Measurements from ENCODE around the gene QRFPR.
A peak's percentile ranks its signal among the peaks of the same experiment; 100 is the strongest.
"Not testable (repeated sequence)": the region's sequence is repeated elsewhere in the genome, so short reads cannot be mapped to it uniquely, and the experiment has no call there.

QRFPR gene

GRCh38 chr4:121339307-121339706 is 41.5 kb downstream of the QRFPR start:
- DNase-seq: no peak

DNA sequence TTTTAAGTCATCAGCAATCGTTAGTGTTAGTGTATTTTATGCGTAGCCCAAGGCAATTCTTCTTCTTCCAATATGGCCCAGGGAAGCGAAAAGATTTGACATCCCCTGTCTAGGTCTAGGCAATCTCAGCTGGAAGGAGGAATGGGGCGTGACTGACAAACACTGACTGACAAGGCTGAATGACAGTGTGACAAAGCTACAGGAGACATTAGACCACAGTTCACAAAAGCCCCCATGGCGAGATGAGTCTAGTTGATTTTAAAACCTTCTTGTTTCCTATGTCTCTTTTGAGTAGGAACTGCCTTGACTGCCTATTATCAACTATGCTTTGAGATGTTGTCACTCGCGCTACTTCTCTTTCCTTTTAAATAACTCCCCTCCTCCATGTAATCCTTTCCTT is 42.3 kb downstream of the QRFPR start:
- DNase-seq: no peak

- DNase-seq: no peak
Measured at GRCh38 chr4:121336706-121337105, 44.1 kb downstream of the QRFPR start.

DNA sequence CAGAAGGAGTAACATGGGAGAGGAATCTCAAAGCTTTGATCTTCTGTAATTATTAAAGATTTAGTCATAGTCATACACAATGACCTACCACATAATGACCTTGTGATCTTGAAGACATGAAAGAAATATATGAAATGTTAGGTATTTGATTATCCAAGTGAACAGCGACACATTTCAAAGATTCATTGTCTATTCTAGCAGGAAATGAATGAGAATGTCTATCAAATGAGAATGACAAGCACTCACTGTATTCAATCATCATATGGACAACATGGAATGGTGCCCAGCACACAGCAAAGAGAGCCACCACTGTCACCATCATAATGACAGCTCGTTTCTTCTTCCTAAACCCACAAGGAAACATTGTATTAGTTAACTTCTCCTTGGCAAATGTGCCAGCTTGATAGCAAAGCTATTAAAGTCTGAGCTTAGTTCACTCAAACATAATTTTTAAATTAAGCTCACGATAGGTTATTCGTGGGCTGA is 50.6 kb downstream of the QRFPR start:
- DNase-seq: no peak

GRCh38 chr4:121326597-121326996 is 54.2 kb downstream of the QRFPR start:
- no peak for DNase-seq

GRCh38 chr4:121324331-121324730 is 56.5 kb downstream of the QRFPR start:
- DNase-seq: no peak

DNA sequence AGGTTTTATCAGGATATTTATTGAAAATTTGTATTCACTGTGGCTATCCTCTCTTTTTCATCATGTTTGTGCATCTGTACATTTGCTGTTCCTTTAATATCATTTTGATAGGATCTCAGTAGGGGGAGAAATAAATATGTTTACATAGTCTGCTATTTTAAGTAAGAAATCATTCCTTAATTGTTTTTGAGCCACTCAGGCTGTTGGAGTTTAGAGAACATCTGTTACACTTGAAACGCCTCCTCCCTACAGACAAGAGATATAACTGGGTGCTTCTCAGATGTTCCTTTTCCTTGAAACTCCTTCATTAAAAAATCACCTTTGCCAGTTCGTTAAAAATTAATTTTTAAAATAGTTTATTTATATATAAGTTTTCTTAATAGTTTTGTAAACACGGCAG is 59.4 kb downstream of the QRFPR start:
- no peak for DNase-seq

- DNase-seq: no peak
Measured at GRCh38 chr4:121316091-121316490, 64.7 kb downstream of the QRFPR start.

- DNase-seq: not testable (repeated sequence)
Measured at GRCh38 chr4:121313430-121313829, 67.4 kb downstream of the QRFPR start.

DNA sequence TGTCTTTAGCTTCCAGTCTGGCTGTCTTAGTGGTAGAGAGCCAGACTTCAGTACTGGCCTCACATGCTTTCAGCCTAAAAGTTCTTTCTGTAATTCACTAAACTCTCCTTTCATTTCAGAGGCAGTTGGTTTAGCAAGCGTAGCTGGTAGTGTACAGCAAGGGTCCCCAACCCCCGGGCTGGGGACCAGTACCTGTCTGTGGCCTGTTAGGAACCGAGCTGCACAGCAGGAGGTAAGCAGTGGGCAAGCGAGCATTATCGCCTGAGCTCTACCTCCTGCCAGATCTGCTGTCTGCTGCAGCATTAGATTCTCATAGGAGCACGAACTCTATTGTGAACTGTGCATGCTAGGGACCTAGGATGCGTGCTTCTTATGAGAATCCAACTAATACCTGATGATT is 72.0 kb downstream of the QRFPR start:
- DNase-seq: no peak

DNA sequence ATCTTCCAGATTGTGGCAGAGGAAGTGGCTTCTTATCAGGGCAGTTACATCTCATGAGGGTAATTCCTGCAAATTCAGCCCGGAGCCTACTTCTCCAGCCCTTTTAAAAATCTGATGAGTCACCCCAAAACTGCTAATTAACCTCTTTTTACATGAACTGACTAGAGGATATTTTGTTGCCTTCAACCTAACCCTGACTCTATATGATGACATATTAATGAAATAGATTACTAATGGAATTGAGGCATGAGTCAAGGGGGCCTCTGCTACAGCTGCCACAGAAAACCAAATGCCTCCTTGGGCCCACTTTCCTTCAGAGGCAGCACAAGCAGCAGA is 72.5 kb downstream of the QRFPR start:
- DNase-seq: no peak

DNA sequence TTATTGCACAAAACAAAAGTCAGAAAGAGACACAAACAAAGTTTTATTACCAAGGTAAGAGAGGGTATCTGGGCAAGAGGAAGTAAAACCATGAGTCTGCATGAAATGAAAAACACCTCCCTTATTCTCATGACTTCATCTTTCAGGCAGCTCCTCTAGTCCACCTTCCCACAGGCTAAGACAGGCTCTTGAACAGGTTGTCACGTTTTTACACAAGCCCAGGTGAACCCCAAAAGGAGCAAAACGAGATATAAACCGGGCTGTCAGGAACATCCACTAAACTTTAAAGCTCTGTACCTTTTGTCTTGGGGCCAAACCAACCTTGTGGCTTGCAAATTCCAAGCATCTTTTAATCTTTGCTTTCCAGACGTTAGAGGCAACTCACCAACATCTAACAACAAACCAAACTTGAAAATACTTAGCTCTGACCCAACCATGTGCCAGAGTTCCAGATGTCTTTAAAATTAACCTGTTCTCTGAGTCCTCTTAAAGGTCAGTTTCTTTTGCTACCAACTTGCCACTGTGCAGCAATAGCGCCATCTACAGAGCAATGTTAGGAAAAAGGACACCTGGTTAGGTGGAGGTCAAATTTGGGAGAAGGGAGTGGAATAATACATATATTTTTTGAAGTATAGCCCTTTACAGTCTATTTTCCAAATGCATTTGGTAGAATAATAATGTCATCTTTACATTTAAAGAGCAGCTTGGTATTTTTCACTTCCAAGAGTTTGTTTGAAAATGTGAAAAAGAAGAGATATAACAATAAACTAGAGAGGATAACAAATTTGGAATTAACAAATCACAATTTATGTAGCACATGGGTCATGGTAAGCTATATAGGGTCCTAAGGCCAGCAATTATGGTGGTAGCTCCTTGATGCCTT is 73.1 kb downstream of the QRFPR start:
- DNase-seq: peak; percentile 42

DNA sequence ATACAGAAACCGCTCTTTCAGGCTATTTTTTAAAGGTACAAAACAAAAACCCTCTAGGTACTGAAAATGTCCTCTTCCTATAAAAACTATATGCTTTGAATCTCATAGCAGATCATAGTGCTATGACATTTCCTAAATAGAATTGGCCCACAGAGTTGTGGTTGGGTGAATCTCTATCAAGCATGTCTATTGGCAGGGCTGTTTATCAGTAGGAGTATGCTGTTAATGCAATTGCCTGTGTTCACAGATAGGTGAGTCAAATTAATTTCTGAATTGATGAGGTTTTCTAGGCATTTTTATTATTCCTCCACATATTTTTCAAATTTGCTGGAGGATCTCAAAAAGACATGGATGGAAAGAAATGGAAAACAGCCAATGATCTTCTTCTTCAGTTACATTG is 73.9 kb downstream of the QRFPR start:
- DNase-seq: no peak

DNA sequence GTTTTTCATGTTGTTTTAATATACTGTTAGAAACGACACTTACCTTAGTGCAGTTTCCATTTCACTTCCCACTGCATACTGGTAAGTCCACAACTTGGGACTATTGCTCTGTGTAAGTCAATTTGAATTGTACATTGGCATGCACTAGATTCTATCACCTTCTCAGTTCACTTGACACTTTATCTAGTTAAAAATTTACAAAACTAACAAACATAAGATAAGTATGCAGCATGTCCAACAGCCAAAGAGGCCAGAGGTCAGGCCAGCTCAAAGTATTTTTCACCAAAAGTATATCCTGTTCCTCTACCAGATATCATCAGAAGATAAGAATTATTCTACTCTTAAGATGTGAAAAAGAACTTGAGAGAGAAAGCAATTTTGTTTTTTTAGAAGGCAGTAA is 75.9 kb downstream of the QRFPR start:
- no peak for DNase-seq

GRCh38 chr4:121299367-121299766 is 81.5 kb downstream of the QRFPR start:
- no peak for DNase-seq

GRCh38 chr4:121283319-121283718 is 97.5 kb downstream of the QRFPR start:
- DNase-seq: no peak

DNA sequence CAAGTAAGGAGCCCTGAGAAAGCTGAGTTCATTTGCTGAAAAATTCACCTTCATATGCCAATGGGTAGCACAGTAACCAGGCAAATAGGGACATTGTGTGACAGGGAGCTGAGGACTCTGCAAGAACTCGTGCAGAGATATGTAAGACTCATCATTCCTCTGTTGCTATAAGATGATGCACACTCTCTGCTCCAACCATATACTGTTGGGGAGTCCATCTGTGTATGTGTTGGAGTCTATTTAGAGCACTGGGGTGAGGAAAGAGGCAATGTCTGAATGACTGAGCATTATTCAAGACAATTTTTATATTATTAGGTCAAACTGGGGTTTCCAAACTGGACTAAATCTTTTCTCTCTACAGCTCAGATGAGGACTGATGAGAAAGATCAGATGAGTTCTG is 100.4 kb downstream of the QRFPR start:
- DNase-seq: no peak

DNA sequence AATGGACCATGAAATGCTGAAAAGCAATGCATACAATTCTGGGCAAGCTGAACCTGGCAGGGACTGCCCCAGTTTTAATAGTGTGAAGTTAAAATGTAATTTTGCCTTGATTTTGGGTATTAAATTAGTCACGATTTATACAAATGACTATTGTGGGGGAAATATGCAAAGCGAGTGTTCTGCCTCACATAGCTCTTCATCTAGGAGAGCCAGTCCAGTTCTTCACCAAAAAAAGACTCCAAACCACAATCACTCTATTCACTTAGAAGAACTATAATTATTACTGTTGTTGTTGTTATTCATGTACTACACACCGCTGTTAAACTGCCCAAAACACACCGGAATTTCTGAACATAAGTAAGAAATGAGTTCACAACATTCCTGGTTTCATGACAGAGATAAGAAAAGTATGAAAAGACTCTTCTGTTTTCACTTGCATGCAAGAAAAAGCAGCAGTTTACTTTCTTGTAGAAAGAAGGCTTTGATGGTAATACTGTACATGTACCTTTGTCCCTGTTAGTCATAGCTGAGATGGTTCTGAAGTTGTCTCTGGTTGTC is 101.9 kb downstream of the QRFPR start:
- DNase-seq: no peak
